Measurements from ENCODE around the gene NKIRAS2.

DNA sequence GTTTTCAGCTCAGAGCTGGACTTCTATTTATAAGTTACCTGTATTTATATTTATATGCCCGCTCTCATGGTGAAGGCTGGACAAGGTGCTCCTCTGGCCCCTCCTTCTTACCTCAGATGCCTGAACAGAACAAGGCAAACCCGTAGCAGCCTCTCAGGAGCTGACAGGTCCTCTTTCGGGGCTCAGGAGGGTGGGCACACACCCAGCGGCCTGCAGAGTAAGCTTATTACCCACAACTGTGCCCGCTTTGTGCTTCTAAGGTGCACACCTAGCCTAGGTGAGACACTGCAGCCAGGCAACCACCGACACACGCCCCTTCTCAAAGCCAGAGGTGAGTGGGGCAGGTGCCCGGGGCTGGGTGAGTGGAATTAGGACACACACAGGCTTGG, 5.3 kb downstream of the NKIRAS2 start:
- TF ChIP-seq, protein P1, sequence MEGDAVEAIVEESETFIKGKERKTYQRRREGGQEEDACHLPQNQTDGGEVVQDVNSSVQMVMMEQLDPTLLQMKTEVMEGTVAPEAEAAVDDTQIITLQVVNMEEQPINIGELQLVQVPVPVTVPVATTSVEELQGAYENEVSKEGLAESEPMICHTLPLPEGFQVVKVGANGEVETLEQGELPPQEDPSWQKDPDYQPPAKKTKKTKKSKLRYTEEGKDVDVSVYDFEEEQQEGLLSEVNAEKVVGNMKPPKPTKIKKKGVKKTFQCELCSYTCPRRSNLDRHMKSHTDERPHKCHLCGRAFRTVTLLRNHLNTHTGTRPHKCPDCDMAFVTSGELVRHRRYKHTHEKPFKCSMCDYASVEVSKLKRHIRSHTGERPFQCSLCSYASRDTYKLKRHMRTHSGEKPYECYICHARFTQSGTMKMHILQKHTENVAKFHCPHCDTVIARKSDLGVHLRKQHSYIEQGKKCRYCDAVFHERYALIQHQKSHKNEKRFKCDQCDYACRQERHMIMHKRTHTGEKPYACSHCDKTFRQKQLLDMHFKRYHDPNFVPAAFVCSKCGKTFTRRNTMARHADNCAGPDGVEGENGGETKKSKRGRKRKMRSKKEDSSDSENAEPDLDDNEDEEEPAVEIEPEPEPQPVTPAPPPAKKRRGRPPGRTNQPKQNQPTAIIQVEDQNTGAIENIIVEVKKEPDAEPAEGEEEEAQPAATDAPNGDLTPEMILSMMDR (IDR thresholded peaks at IDR 0.05; ENCODE audit: low read depth, low read length, poor library complexity, severe bottlenecking) = no peak
- no peak for TF ChIP-seq EZH2phosphoT487 (IDR thresholded peaks at IDR 0.05; ENCODE audit: borderline replicate concordance, low read length)
